Stomach (tissue), 9 donors: Measurements from ENCODE around the gene ADAM19. TPM values are rescaled to one million over a fixed set of nuclear protein-coding genes. Genes with fewer than 3 reads are reported as not detected.

Experiments used
- DNase-seq, 2 donors: peaks; one replicate each; pipeline versions ENCODE4 v3.0.0 to v3.0.0-alpha.2; 2013 to 2019
- H3K27ac ChIP-seq, 5 donors: fragments of 200-600 bp in 4 of 5; sonication (generic) in 4 of 5; one replicate each; pipeline ENCODE4 v1.5.1; 2013 to 2019; ENCODE audit warnings: mild to moderate bottlenecking in 1 of 5, moderate library complexity in 1 of 5
- H3K27me3 ChIP-seq, 3 donors: fragments of 200-600 bp; sonication (generic); one replicate each; pipeline ENCODE4 v1.5.1; 2017 to 2019; ENCODE audit warnings: mixed run types in 1 of 3
- H3K36me3 ChIP-seq, 4 donors: fragments of 200-600 bp; sonication (generic); 1 replicate in 3 of 4; 2 replicates in 1 of 4; pipeline ENCODE4 v1.5.1; 2016 to 2019
- H3K4me1 ChIP-seq, 4 donors: fragments of 200-600 bp; sonication (generic); one replicate each; pipeline ENCODE4 v1.5.1; 2016 to 2019
- H3K4me3 ChIP-seq, 4 donors: fragments of 200-600 bp; sonication (generic) in 3 of 4; one replicate each; pipeline ENCODE4 v1.5.1; 2016 to 2019; ENCODE audit warnings: mild to moderate bottlenecking in 1 of 4
- H3K9me3 ChIP-seq, 4 donors: fragments of 200-600 bp; sonication (generic); one replicate each; pipeline ENCODE4 v1.5.1; 2016 to 2019
- CTCF ChIP-seq, 7 experiments: fragments of 450-650 bp in 4 of 7; fragments of 200-600 bp in 3 of 7; sonication (generic) in 3 of 7; IDR thresholded peaks; one replicate each; pipeline ENCODE4 v1.5.1; 2016 to 2019; ENCODE audit warnings: antibody characterized with exemption in 7 of 7, control low read depth in 2 of 7, mild to moderate bottlenecking in 1 of 7
- EP300 ChIP-seq: sonication (generic); formaldehyde crosslinking; IDR thresholded peaks from one replicate; pipeline ENCODE4 v1.6.1; 2017; ENCODE audit warnings: antibody characterized with exemption
- POLR2A ChIP-seq, 4 donors: fragments of 450-650 bp; IDR thresholded peaks; one replicate each; pipeline ENCODE4 v1.6.1; 2016; ENCODE audit warnings: antibody characterized with exemption in 4 of 4, control low read depth in 2 of 4, mild to moderate bottlenecking in 1 of 4, moderate library complexity in 1 of 4
- POLR2AphosphoS5 ChIP-seq, 3 donors: sonication (generic); formaldehyde crosslinking; IDR thresholded peaks; one replicate each; pipeline ENCODE4 v1.6.1; 2016; ENCODE audit warnings: antibody characterized with exemption in 3 of 3
- WGBS, 5 donors: extraction: QIAGEN DNeasy Blood & Tissue Kit in 3 of 5; methylation state at CpG; one replicate each; pipeline versions ENCODE4 v1.1.5 to v1.1.7; 2013 to 2018; 5-methylcytosine and 5-hydroxymethylcytosine counted together
- intact Hi-C: fragments of 100-400 bp; cut with DNase I; formaldehyde crosslinking; loops from one replicate; pipeline ENCODE4 v1.15.1; 2023; ENCODE audit warnings: low total_unique reads
- polyA plus RNA-seq, 3 donors: library from polyadenylated mRNA; stranded (reverse); fragments of 200-250 nt; gene quantifications; one replicate each; pipeline ENCODE4 v1.2.3, GENCODE V29; 2013
- total RNA-seq, 5 donors: library from RNA; depleted of rRNA; stranded (reverse); fragments of >200 nt; gene quantifications; one replicate each; pipeline versions ENCODE4 v1.1.0 to v1.2.3, GENCODE V29; 2014 to 2016
- donor health status: healthy with polysubstance abuse.
- donor health status: Bipolar disorder and iron deficiency.
- donor health status: healthy.

ADAM19 gene
- total and polyA plus RNA-seq, 8 donors: 1.2 to 42.8 (median 6.4) TPM

- 67 to 89% (median 76%) methylated on average over 7 of the region's 7 CpGs for WGBS, 5 donors
- H3K27me3 ChIP-seq: no peaks in the 10 kb centered on the region
- no peaks in the 10 kb centered on the region for H3K9me3 ChIP-seq
- no peak for DNase-seq
- intact Hi-C loops: loop anchor here (5.0 to 10.0 kb wide), 2 partner anchors 41 to 149 kb away; no protein-coding TSS in a partner anchor
- H3K27ac ChIP-seq: peak overlapping the region in 2 of 5 donors; percentile 14 to 34
- no peak overlapping the region for H3K4me3 ChIP-seq
- peaks cover 0 to 36% (median 13%) of the 10 kb centered on the region in 4 donors for H3K4me1 ChIP-seq
- TF ChIP-seq EP300: no peak
- TF ChIP-seq POLR2A (IDR thresholded peaks at IDR 0.05): no peak
- no peak for TF ChIP-seq CTCF (IDR thresholded peaks at IDR 0.05)
- TF ChIP-seq POLR2AphosphoS5 (IDR thresholded peaks at IDR 0.05): no peak
- H3K36me3 ChIP-seq: peaks cover 0 to 19% (median 5%) of the 10 kb centered on the region in 4 donors
These were observed 101.9 kb downstream of the ADAM19 start for GRCh38 chr5:157473383-157474320.

GRCh38 chr5:157471709-157472108, 103.9 kb downstream of the ADAM19 start:
- DNase-seq: peak in 1 of 2 donors; percentile 45
- intact Hi-C loops: loop anchor here (5.0 to 10.0 kb wide), 2 partner anchors 39 to 147 kb away; no protein-coding TSS in a partner anchor
- Histone ChIP-seq H3K9me3 (no peaks in the 10 kb centered on the region), H3K27ac (no peak overlapping the region), H3K27me3 (no peaks in the 10 kb centered on the region), H3K36me3 (peaks cover 0 to 20% (median 6%) of the 10 kb centered on the region in 4 donors), H3K4me3 (no peak overlapping the region), H3K4me1 (peaks cover 0 to 18% (median 4%) of the 10 kb centered on the region in 4 donors)
- TF ChIP-seq POLR2AphosphoS5 (IDR thresholded peaks at IDR 0.05) (no peak), POLR2A (IDR thresholded peaks at IDR 0.05) (no peak), CTCF (IDR thresholded peaks at IDR 0.05) (peak in 4 of 7 experiments; percentile 6 to 45 (median 38)), EP300 (no peak)
- 86 to 100% (median 95%) methylated on average over 1 of the region's 1 CpG for WGBS, 5 donors

- intact Hi-C loops: loop anchor here (5.0 to 10.0 kb wide), 2 partner anchors 38 to 146 kb away; no protein-coding TSS in a partner anchor
- Histone ChIP-seq H3K9me3 (no peaks in the 10 kb centered on the region), H3K36me3 (peaks cover 0 to 20% (median 9%) of the 10 kb centered on the region in 4 donors), H3K27me3 (no peaks in the 10 kb centered on the region), H3K27ac (peak overlapping the region in 1 of 5 donors; percentile 29), H3K4me1 (peaks cover 0 to 18% (median 4%) of the 10 kb centered on the region in 4 donors), H3K4me3 (no peak overlapping the region)
- no peak for DNase-seq
- 15 to 50% (median 27%) methylated on average over 1 of the region's 1 CpG for WGBS, 5 donors
- TF ChIP-seq POLR2AphosphoS5 (IDR thresholded peaks at IDR 0.05) (no peak), POLR2A (IDR thresholded peaks at IDR 0.05) (no peak), CTCF (IDR thresholded peaks at IDR 0.05) (no peak)
These were observed 104.9 kb downstream of the ADAM19 start for GRCh38 chr5:157470631-157471030.

- H3K4me1 ChIP-seq: peaks cover 0 to 17% (median 6%) of the 10 kb centered on the region in 4 donors
- no peak for TF ChIP-seq EP300
- no peak for TF ChIP-seq CTCF (IDR thresholded peaks at IDR 0.05)
- DNase-seq: no peak
- peak overlapping the region in 1 of 5 donors; percentile 34 for H3K27ac ChIP-seq
- intact Hi-C loops: loop anchor here (5.0 to 10.0 kb wide), 2 partner anchors 37 to 145 kb away; no protein-coding TSS in a partner anchor
- WGBS, 5 donors: 58 to 72% (median 65%) methylated on average over 7 of the region's 7 CpGs
- H3K36me3 ChIP-seq: peaks cover 0 to 20% (median 9%) of the 10 kb centered on the region in 4 donors
- H3K9me3 ChIP-seq: no peaks in the 10 kb centered on the region
- no peak overlapping the region for H3K4me3 ChIP-seq
- H3K27me3 ChIP-seq: no peaks in the 10 kb centered on the region
These were observed 105.9 kb downstream of the ADAM19 start for GRCh38 chr5:157469687-157470086.
